DLD1 (cell line): ENCODE results near the gene ENO3.

Source experiments
- in situ Hi-C: cut with HindIII; loops from 2 replicates; pipeline ENCODE4 v1.10.0; 2017; ENCODE audit warnings: low sequenced_read_pairs

The ENO3 gene

GRCh38 chr17:4949321-4950074 is 1.4 kb upstream of the ENO3 start:
- in situ Hi-C loops, result no loop called here

- in situ Hi-C loops, result no loop called here
Observed at GRCh38 chr17:4950075-4950745, 709 bp upstream of the ENO3 start.

GRCh38 chr17:4951486-4951885 is 567 bp downstream of the ENO3 start:
- in situ Hi-C loops, result no loop called here

- in situ Hi-C loops, result no loop called here
Observed at GRCh38 chr17:4953451-4953961, 2.6 kb downstream of the ENO3 start.

GRCh38 chr17:4955091-4955490 is 4.2 kb downstream of the ENO3 start:
- in situ Hi-C loops, result no loop called here

GRCh38 chr17:4956493-4957061 is 5.7 kb downstream of the ENO3 start:
- in situ Hi-C loops, result no loop called here

DNA sequence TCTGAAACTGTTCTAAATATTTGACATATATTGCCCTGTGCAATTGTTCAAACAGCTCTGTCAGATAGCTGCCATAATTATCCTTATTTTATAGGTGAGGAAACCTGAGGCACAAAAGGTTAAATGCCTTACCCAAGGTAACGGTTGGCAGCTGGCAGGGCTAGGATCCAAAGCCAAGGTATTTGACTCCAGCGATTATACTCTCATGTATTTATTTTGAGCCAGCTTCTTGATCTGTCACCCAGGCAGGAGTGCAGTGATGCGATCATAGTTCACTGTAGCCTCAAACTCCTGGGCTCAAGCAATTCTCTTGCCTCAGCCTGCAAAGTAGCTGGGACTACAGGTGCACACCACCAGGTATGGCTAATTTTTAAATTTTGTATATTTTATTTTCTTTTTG is 7.2 kb downstream of the ENO3 start:
- in situ Hi-C loops, result no loop called here

GRCh38 chr17:4959261-4959965 is 8.5 kb downstream of the ENO3 start:
- in situ Hi-C loops, result no loop called here

DNA sequence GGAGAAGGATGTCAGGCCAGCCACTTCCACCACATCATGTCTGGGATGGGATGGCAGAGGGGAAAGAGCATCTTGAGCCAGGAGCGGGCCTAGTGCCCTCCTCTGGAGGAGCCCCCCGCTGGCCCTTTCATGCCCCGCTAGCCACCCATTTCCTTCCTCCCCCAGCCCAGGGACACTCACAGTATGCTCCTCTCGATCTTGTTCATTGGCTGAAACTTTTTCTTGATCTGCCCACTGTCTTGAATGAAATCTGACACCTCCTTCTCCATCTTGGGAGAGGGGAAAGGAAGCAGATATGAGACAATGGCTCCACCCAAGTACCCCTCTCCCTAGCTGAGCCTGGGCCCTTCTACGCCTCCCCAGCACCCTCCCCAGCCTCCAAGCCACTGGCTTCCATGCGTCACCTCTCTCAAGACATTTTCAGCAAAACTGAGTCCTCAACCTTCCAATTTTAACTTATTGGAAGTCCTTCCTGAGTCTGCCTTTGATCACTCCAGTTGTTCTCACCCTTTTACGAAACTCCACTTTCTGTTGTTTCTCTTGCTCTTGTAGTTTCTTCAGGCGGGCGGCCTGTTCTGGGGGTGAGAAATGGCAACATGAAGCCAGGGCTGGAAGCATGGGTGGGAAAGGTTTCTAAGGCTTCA is 9.5 kb downstream of the ENO3 start:
- in situ Hi-C loops, result no loop called here

DNA sequence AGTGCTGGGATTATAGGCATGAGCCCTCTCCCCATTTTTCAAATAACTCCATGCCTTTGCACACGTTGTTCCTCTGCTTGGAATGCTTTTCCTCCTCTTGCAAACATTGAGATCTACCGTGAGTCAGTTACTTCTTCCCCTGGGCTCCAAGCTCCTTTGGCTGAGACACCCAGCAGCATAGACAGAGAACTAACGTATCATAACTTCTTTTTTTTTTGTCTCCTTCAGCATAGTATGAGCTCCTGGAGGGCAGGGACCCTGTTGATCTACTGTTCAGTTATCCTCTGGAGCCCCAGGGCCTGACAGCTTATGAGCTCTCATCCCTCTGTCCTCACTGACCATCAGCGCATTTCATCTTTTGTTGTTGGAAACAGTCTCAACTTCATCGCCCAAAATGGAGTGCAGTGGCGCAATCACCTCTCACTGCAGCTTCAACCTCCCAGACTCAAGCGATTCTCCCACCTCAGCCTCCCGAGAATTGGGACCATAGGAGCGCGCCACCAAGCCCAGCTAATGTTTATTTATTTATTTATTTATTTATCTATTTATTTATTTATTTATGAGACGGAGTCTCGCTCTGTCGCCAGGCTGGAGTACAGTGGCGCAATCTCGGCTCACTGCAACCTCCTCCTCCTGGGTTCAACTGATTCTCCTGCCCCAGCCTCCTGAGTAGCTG is 14.5 kb downstream of the ENO3 start:
- in situ Hi-C loops, result no loop called here

DNA sequence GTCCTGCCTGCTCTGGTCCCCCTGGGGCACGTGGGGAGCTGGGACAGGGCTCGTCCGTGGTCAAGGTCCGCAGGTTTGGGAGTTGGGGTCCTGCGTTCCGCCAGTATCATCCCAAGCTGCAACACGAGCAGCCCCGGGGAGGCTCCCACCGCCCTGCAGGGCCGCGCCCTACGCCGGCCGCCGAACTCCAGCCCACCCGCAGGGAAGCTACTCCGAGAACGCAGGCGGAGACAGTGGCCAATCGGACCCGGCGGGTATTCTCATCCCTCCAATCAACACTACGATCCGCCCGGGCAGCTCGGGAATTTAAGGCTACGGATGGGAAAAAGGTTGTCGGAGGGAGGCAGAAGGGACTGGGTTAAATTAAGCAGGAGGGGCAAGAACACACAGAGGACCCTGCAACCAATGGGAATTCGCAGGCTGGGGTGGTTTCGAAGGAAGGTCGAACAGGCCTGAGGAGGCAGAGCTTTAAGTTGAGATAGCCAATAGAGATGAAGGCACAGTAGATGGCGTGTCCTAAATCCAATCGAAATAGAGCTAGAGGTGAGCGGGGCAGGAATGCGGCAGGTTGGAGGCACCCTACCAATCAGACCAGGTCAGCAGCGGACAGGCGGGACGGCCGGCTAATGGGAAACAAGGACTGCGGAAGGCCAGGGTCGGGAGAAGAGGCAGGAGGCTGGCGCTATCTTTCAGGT is 16.1 kb downstream of the ENO3 start:
- in situ Hi-C loops, result no loop called here

- in situ Hi-C loops, result no loop called here
Observed at GRCh38 chr17:4967539-4968485, 16.9 kb downstream of the ENO3 start, which contains the start of gene SPAG7. SPAG7 (minus strand) TSS chr17:4967817; CDS start chr17:4967804, 13 bp downstream.

GRCh38 chr17:4968486-4969046 is 17.6 kb downstream of the ENO3 start:
- in situ Hi-C loops, result no loop called here

GRCh38 chr17:4969047-4969550 is 18.2 kb downstream of the ENO3 start:
- in situ Hi-C loops, result no loop called here

DNA sequence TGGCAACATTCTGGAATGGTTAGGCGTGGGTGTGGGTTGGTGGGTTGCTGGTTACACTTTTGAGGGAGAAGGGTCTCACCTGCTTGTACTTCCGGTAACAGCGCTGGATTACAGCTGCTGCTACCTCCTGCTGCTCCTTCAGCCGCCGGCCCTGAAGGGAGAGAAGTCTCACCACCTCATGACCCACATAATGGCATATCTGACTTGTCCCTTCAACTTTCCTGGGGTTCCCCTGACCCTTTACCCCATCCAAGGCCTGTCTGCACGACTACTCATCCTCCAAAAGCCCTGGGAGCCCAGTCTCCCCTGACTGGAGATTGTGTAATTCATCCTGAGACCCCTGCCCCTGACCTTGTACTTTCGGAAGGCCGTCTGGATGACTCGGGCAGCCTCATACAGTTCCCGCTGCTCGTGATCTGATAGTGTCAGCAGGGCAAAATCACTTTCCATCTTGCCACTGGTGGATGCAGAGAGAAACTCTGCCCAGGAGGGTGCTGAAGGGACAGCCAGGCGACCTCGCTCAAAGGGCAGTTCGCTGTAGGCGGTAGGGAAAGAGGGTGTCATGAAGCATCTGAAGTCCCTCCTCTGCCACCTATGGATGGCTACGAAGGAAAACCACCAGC is 18.7 kb downstream of the ENO3 start:
- in situ Hi-C loops, result no loop called here

- in situ Hi-C loops, result no loop called here
Observed at GRCh38 chr17:4970273-4970672, 19.4 kb downstream of the ENO3 start.

DNA sequence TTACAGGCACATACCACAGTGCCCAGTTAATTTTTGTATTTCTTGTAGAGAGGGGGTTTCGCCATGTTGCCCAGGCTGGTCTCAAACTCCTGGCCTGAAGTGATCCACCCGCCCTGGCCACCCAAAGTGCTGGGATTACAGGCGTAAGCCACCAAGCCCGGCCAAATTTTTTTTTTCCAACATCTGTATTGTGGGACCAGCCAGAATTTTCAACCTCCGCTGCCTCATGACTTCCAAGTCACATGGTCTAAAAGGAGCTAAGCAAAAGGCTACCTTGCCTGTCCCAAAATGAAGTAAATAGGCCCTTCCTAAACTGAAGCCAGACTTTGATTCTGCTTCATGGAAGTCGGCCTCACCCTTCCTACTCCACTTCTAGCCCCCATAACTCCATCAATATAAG is 20.9 kb downstream of the ENO3 start:
- in situ Hi-C loops, result no loop called here

DNA sequence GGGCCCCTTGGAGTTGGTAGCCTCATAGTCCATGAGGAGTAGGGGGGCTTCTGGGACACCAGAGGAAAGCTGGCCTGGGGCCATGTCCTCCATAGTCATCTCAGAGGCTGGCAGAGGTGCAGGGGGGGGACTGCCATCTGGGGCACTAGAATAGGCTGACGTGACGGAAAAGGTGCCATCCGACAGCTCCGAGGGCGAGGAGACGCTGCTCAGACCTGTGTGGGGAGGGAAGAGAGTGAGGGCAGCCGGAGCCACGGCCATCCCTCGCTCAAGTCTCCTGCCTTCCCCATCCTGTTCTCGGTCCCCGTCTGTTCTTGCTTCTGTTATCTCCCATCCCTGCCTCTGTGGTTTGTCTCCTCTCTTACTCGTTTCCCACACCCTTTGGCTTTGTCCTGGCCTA is 21.4 kb downstream of the ENO3 start:
- in situ Hi-C loops, result no loop called here
